ENCODE results near the gene STX16.
A peak's percentile ranks its signal among the peaks of the same experiment; 100 is the strongest.
"Not testable (repeated sequence)": the region's sequence is repeated elsewhere in the genome, so short reads cannot be mapped to it uniquely, and the experiment has no call there.

The STX16 gene

GRCh38 chr20:58636396-58636982, 14.6 kb upstream of the STX16 start:
- DNase-seq (ENCODE audit: low read depth), result no peak

- no peak for DNase-seq (ENCODE audit: low read depth)
Measured at GRCh38 chr20:58636983-58637421, 14.1 kb upstream of the STX16 start.

GRCh38 chr20:58637466-58638213, 13.4 kb upstream of the STX16 start:
- no peak for DNase-seq (ENCODE audit: low read depth)

- DNase-seq (ENCODE audit: low read depth), result no peak
Measured at GRCh38 chr20:58638467-58639181, 12.5 kb upstream of the STX16 start.

GRCh38 chr20:58639182-58640146, 11.6 kb upstream of the STX16 start:
- no peak for DNase-seq (ENCODE audit: low read depth)

GRCh38 chr20:58640446-58640845, 10.6 kb upstream of the STX16 start:
- peak; percentile 78 for DNase-seq (ENCODE audit: low read depth)

- DNase-seq (ENCODE audit: low read depth), result no peak
Measured at GRCh38 chr20:58642441-58642840, 8.6 kb upstream of the STX16 start.

- not testable (repeated sequence) for DNase-seq (ENCODE audit: low read depth)
Measured at GRCh38 chr20:58642896-58643295, 8.2 kb upstream of the STX16 start.

GRCh38 chr20:58645412-58645968, 5.6 kb upstream of the STX16 start:
- DNase-seq (ENCODE audit: low read depth), result no peak

- DNase-seq (ENCODE audit: low read depth), result no peak
Measured at GRCh38 chr20:58646257-58646656, 4.8 kb upstream of the STX16 start.

- DNase-seq (ENCODE audit: low read depth), result no peak
Measured at GRCh38 chr20:58646703-58647102, 4.4 kb upstream of the STX16 start.

GRCh38 chr20:58647162-58647795, 3.8 kb upstream of the STX16 start:
- DNase-seq (ENCODE audit: low read depth), result no peak

GRCh38 chr20:58647796-58648501, 3.1 kb upstream of the STX16 start:
- no peak for DNase-seq (ENCODE audit: low read depth)

GRCh38 chr20:58648502-58648825, 2.6 kb upstream of the STX16 start:
- DNase-seq (ENCODE audit: low read depth), result not testable (repeated sequence)

GRCh38 chr20:58649288-58650180, 1.5 kb upstream of the STX16 start:
- DNase-seq (ENCODE audit: low read depth), result no peak

GRCh38 chr20:58650181-58650775, 805 bp upstream of the STX16 start:
- DNase-seq (ENCODE audit: low read depth), result no peak

GRCh38 chr20:58651559-58651945, 469 bp downstream of the STX16 start:
- DNase-seq (ENCODE audit: low read depth), result no peak

GRCh38 chr20:58651946-58652605, 993 bp downstream of the STX16 start:
- DNase-seq (ENCODE audit: low read depth), result no peak

Data from non-pigmented ciliary epithelial cell (primary cell).